T-helper 1 cell treated with Interleukin-12 subunit alpha and Interleukin-12 subunit beta and Interleukin-4 antibody, amounts not matched to agents 30 ng/mL and 1 ng/mL, for 36 hours (primary cell): ENCODE measurements around the gene NME8. TPM values are rescaled to one million over a fixed set of nuclear protein-coding genes. Genes with fewer than 3 reads are reported as not detected.

Experiments used
- intact Hi-C: fragments of 100-400 bp; cut with micrococcal nuclease; formaldehyde crosslinking; loops from one replicate; pipeline ENCODE4 v1.15.1; 2024
- total RNA-seq: library from RNA; stranded (reverse); gene quantifications from 2 replicates; pipeline ENCODE4 v1.2.3, GENCODE V29; 2022

The NME8 gene
- total RNA-seq, 1 donor from 2014 or later = not detected

DNA sequence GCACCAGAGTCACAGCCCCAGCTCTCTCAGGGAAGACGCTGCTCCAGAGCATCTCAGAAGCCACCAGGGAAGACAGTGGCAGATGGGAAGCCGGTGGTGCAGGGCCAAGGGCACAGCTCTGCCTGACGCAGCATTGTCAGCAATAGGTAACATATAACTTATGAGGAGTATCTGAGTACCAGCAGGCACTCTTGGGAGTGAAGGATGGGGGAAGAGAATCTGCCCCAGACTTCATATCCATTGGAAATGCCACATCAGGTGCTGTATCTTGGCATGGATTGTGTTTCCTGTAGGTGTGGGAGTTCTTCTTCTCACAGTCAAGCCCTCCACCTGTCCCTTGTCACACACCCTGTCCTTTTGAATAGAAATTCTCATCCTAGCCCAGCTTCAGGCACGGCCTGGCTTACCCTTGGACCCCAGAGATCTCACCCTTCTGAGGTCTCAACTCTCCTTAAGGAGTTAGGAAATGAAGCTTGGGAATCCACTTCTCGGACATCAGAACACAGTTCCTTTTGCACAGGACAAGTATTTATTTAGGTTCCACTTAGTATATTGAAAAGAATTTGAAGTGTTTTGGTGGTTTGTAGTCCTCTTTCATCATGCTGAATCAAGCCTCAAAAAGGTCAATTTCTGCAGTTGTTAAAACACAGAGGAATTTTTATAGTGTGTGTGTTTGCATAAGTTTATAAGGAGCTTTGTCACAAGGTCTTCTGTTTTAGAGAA lies 82.0 kb downstream of the NME8 start:
- intact Hi-C loops = no loop called here

DNA sequence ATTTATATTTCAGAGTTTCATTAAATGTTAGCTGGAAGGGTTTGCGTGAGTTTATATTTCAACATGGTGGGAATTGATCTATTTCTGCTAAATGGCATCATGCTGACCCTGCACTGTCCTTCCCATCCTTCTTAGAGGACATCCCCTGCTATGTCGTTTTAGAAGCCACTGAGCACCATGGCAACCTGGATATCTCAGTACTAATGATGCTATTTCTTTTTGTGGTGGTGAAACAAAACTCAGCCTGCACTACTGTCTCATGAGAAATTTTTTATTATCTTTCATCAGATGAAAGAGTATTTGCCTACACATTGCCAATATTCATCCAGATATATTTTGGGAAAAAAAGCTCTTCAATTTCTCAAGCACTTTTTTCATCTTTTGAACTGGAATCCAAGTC lies 84.1 kb downstream of the NME8 start:
- intact Hi-C loops = no loop called here

DNA sequence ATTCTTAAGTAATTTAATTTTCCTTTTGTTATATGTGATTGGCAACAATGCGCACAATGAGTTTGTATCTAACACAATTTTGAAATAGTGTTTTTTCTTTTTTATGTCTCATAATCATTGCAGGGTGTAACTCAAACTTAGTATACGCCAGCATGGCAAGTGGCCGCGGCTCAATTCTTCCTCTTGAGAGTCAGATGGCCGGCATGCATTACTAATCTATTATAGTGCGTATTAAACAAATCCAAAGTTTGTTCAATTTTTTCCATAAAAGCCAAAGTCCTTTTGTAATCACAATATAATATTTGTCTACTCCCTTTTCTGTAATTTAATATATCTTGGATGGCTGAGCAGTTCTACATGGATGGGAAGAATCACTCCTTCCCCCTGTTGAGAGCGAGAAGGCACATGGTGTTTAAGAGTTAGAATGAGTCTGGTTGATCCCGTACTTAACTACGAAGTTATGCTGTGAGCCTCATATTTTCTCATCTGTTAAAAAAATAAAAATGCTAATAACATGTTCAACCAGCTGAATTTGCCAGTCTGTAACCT lies 84.7 kb downstream of the NME8 start:
- intact Hi-C loops = no loop called here

DNA sequence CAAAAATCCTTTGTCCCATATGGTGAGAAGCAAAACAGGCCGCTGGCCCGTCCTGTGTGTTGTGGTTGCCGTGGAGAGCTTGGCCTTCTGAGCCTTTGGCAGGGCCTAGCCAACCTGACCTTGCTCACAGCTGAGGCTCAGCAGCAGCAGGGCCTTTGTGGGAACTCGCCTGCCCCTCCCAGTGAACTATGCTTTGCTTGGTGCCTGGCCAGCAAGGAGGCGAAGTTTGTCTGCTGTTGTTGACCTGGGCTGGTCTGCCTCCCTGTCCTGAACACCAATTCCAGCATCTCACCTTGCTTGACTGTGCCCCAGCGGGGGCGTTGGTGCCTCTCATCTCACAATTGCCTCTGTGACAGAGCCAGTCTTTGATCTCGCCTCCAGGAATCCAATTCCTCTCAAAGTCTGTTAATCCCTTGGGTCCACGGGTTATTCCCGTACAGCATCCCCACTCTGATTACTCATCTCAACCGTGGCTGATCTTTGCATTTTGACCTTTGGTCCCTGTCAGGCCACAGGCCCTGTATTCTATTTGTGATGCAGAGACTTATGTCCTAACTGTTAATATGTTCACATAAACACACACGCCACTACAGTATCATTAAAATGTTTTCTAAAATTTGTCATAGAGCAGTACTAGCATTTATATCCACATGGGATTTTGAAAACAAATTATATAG lies 94.7 kb downstream of the NME8 start:
- intact Hi-C loops = no loop called here

DNA sequence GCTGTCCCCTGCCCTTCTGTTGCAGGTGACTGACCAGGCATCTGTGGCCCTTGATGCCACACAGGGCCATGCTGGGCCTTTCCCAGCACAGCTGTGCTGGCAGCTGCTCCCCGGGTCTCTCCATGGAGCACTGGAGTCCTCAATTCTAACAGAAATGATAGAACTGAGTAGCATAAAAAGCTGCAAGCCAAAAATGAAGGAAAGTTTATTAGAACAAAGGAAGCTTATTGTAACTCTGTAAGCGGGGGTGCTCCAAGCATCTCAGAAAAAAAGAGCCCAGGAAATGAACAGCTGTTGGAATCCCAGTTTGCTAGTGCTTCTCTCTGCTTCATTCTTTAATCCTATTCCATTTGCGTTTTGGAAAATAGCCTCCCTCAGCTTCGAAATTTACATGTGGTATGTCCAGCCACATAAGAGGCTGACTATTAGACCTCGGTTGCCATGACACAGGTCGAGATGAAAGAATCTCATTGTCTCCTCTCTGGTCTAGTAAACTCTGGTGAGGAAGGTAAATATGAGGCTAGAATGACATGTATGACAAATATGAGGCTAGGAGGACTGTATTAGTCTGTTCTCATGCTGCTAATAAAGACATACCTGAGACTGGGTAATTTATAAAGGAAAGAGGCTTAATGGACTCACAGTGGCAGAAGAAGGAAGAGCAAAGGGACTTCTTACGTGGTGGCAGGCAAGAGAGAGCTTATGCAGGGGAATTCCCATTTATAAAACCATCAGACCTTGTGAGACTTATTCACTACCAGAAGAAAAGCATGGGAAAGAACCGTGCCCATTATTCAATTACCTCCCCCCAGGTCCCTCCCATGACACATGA lies 95.7 kb downstream of the NME8 start:
- intact Hi-C loops = no loop called here

DNA sequence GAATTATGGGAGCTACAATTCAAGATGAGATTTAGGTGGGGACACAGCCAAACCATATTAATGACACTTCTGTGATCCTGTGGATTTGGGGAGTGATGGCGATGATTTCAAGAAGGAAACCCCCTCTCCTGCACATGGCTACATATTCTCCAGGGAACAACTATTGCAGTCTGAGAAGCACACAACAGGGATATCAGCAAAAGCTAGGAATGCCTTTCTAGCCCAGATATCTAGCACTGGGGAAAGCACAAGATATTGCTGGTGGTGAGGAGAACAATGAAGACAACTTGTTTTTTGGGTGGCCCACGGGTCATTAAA lies 96.3 kb downstream of the NME8 start:
- intact Hi-C loops = no loop called here

DNA sequence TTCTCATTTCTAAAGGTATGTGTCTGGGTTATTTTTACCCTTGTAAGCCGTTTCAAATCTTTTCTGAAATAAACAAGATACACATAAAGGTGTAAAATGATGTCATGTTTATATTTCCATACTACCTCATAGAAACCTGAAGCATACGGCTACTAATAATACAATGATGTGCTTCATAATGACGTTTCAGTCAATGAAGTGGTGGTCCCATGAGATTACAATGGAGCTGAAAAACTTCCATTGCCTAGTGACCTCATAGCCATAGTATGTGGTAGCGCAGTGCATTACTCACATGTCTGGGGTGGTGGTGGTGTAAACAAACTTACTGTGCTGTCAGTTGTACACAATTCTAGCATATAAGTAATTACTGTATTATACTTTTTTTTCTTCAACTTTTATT lies 96.9 kb downstream of the NME8 start:
- intact Hi-C loops = no loop called here

DNA sequence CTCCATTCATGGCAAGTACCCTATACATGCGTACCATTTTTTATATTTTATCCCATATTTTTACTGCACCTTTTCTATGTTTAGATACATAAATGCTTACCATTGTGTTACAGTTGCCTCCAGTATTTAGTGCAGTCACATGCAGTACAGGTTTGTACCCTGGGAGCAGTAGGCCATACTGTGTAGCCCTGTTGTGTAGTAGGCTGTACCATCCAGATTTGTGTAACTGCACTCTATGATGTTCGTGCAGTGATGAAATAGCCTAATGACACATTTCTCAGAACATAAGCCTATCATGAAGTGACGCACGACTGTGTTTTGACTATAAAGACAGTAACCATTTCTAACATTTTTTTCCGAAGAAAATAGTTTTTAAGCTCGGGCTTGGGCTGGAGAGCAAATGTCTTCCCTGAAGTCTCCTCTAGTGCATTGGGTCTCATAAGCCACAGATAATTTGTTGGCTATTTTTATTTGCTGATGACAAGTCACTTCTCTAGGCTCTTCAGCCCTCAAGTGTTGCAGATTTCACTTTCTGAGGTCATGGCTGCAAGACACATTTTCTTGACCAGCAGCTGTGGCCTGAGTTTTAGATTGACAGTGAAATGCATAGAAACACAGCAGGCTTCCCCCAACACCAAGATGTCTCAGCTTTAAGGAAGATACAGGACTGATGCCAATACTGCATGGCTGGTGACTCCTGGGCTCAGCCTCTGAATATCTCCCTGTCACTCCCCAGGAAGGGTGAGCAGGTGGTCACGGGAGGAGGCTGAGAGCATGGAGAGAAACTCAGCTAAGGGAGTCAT lies 98.9 kb downstream of the NME8 start:
- intact Hi-C loops = no loop called here

DNA sequence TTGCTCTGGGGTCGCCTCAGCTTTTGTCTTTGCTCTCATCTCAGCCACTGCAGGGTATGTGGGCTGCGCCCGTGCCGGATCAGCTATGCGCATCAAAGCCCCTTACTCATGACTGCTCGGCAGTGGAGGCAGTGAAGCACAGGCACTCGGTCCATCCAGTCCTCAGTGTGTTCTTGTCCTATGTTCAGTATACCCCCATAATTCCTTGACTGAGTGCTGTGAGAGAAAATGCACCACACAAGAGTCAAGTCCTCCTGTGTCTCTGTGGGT lies 99.5 kb downstream of the NME8 start:
- intact Hi-C loops = no loop called here

Other genes starting within 250 kb of the NME8 start
- gene GPR141, start 164.8 kb upstream of the NME8 start, total RNA-seq = not detected in 2 replicates
- not detected in 2 replicates for gene SFRP4, start 68.2 kb downstream of the NME8 start, total RNA-seq
- gene EPDR1, start 72.0 kb downstream of the NME8 start, total RNA-seq = not detected in 2 replicates